Gastrocnemius medialis (tissue), 4 donors: Measurements from ENCODE around the gene CEP70. TPM values are rescaled to one million over a fixed set of nuclear protein-coding genes. Genes with fewer than 3 reads are reported as not detected.

Experiments
- ATAC-seq, 2 donors: fragments of 150-250 bp; one replicate each; pipeline ENCODE4 v1.9.1; 2016
- DNase-seq, 2 donors: peaks; one replicate each; pipeline ENCODE4 v3.0.0-alpha.2; 2019
- H3K27ac ChIP-seq, 4 donors: fragments of 200-600 bp; sonication (generic); 1 replicate in 1 of 4; 2 replicates in 3 of 4; pipeline ENCODE4 v1.5.1; 2016 to 2018; ENCODE audit warnings: mild to moderate bottlenecking in 2 of 4, moderate library complexity in 1 of 4
- H3K27me3 ChIP-seq, 3 donors: fragments of 200-600 bp; sonication (generic) in 2 of 3; 1 replicate in 1 of 3; 2 replicates in 2 of 3; pipeline versions ENCODE4 v1.5.1 to v1.6.0; 2016 to 2019; ENCODE audit warnings: mild to moderate bottlenecking in 1 of 3, moderate library complexity in 1 of 3
- H3K36me3 ChIP-seq, 2 donors: fragments of 200-600 bp; sonication (generic) in 1 of 2; one replicate each; pipeline ENCODE4 v1.5.1; 2017 to 2018
- H3K4me1 ChIP-seq, 2 donors: fragments of 200-600 bp; sonication (generic) in 1 of 2; one replicate each; pipeline ENCODE4 v1.5.1; 2016 to 2017; ENCODE audit warnings: mild to moderate bottlenecking in 2 of 2
- H3K4me3 ChIP-seq, 4 donors: fragments of 200-600 bp; sonication (generic) in 3 of 4; 1 replicate in 1 of 4; 2 replicates in 3 of 4; pipeline ENCODE4 v1.5.1; 2016 to 2019; ENCODE audit warnings: mild to moderate bottlenecking in 2 of 4
- H3K9me3 ChIP-seq, 3 donors: fragments of 200-600 bp; sonication (generic) in 2 of 3; 1 replicate in 1 of 3; 2 replicates in 2 of 3; pipeline ENCODE4 v1.5.1; 2016 to 2019
- POLR2A ChIP-seq, 2 donors: fragments of 450-650 bp; IDR thresholded peaks; one replicate each; pipeline ENCODE4 v1.6.1; 2017; ENCODE audit warnings: antibody characterized with exemption in 2 of 2, mild to moderate bottlenecking in 2 of 2, moderate library complexity in 2 of 2
- in situ Hi-C, 4 donors: fragments of 200-750 bp; cut with MboI; loops; one replicate each; pipeline versions ENCODE4 v1.15.0 to v1.8.0; 2017; ENCODE audit warnings: low sequenced_read_pairs in 4 of 4
- intact Hi-C: fragments of 100-400 bp; cut with DNase I; formaldehyde crosslinking; loops from one replicate; pipeline ENCODE4 v1.15.1; 2023; ENCODE audit warnings: low total_unique reads
- total RNA-seq, 4 donors: library from RNA; depleted of rRNA; stranded (reverse); fragments of >200 nt; gene quantifications; one replicate each; pipeline versions ENCODE4 v1.1.0 to v1.2.3, GENCODE V29; 2016
- TF ChIP-seq, protein P1 (sequence below), 5 experiments: fragments of 450-650 bp in 3 of 5; fragments of 200-600 bp in 2 of 5; sonication (generic) in 2 of 5; IDR thresholded peaks in 4 of 5; conservative IDR thresholded peaks in 1 of 5; 1 replicate in 4 of 5; 2 replicates in 1 of 5; pipeline ENCODE4 v1.5.1; 2016 to 2019; ENCODE audit warnings: antibody characterized with exemption in 5 of 5, mild to moderate bottlenecking in 3 of 5, moderate library complexity in 3 of 5

Gene CEP70
- total RNA-seq, 4 donors from 2014 or later = 9.8 to 17.4 (median 12.3) TPM

DNA sequence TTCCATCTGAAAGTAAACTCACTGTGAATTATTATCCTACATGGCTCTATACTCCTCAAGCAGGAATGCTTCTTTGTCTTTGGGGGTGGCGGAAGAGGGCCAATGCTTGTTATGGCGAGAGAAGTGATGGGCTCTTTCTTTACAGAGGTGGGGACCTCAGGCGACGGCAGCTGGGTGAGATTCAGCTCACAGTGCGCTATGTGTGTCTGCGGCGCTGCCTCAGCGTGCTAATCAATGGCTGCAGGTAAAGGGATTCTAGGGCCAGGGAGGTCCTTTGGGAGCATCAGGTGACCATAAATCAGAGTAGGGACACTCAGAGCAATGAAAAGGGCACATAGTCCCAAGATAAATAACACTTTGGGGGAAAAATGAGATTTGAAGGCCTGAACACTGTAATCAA is 120.7 kb downstream of the CEP70 start:
- no peak for DNase-seq
- no peaks in the 10 kb centered on the region for H3K27me3 ChIP-seq
- no peaks in the 10 kb centered on the region for H3K36me3 ChIP-seq
- in situ Hi-C loops (no loop called here), intact Hi-C loops (no loop called here)
- ATAC-seq = no peak
- H3K27ac ChIP-seq = no peak overlapping the region
- no peaks in the 10 kb centered on the region for H3K9me3 ChIP-seq
- peaks cover 19 to 40% of the 10 kb centered on the region in 2 donors for H3K4me1 ChIP-seq
- TF ChIP-seq POLR2A (IDR thresholded peaks at IDR 0.05) = no peak
- no peak overlapping the region for H3K4me3 ChIP-seq

- intact Hi-C loops (no loop called here), in situ Hi-C loops (no loop called here)
- ATAC-seq (no peak), DNase-seq (no peak)
- H3K4me1 ChIP-seq = peaks cover 17 to 35% of the 10 kb centered on the region in 2 donors
- no peak overlapping the region for H3K27ac ChIP-seq
- no peak overlapping the region for H3K4me3 ChIP-seq
- H3K27me3 ChIP-seq = no peaks in the 10 kb centered on the region
- TF ChIP-seq, protein P1, sequence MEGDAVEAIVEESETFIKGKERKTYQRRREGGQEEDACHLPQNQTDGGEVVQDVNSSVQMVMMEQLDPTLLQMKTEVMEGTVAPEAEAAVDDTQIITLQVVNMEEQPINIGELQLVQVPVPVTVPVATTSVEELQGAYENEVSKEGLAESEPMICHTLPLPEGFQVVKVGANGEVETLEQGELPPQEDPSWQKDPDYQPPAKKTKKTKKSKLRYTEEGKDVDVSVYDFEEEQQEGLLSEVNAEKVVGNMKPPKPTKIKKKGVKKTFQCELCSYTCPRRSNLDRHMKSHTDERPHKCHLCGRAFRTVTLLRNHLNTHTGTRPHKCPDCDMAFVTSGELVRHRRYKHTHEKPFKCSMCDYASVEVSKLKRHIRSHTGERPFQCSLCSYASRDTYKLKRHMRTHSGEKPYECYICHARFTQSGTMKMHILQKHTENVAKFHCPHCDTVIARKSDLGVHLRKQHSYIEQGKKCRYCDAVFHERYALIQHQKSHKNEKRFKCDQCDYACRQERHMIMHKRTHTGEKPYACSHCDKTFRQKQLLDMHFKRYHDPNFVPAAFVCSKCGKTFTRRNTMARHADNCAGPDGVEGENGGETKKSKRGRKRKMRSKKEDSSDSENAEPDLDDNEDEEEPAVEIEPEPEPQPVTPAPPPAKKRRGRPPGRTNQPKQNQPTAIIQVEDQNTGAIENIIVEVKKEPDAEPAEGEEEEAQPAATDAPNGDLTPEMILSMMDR (IDR thresholded peaks at IDR 0.05 in 4 of 5, conservative IDR thresholded peaks at IDR 0.05 in 1 of 5) = no peak
- no peak for TF ChIP-seq POLR2A (IDR thresholded peaks at IDR 0.05)
- no peaks in the 10 kb centered on the region for H3K9me3 ChIP-seq
- no peaks in the 10 kb centered on the region for H3K36me3 ChIP-seq
These were observed 121.8 kb downstream of the CEP70 start for GRCh38 chr3:138472141-138472825.

GRCh38 chr3:138471481-138471880 is 122.6 kb downstream of the CEP70 start:
- TF ChIP-seq, protein P1 (IDR thresholded peaks at IDR 0.05 in 4 of 5, conservative IDR thresholded peaks at IDR 0.05 in 1 of 5) = no peak
- DNase-seq = no peak
- Histone ChIP-seq H3K4me1 (peaks cover 15 to 33% of the 10 kb centered on the region in 2 donors), H3K27ac (peak overlapping the region in 1 of 4 donors; percentile 94), H3K4me3 (no peak overlapping the region), H3K36me3 (no peaks in the 10 kb centered on the region), H3K9me3 (no peaks in the 10 kb centered on the region), H3K27me3 (no peaks in the 10 kb centered on the region)
- no peak for ATAC-seq
- in situ Hi-C loops (no loop called here), intact Hi-C loops (no loop called here)

- ATAC-seq (no peak), DNase-seq (no peak)
- H3K27ac ChIP-seq = peak overlapping the region in 3 of 4 donors; percentile 82 to 94 (median 86)
- intact Hi-C loops (no loop called here), in situ Hi-C loops (no loop called here)
- no peaks in the 10 kb centered on the region for H3K36me3 ChIP-seq
- no peak for TF ChIP-seq POLR2A (IDR thresholded peaks at IDR 0.05)
- TF ChIP-seq, protein P1 (IDR thresholded peaks at IDR 0.05 in 4 of 5, conservative IDR thresholded peaks at IDR 0.05 in 1 of 5) = no peak
- no peak overlapping the region for H3K4me3 ChIP-seq
- H3K4me1 ChIP-seq = peaks cover 15 to 41% of the 10 kb centered on the region in 2 donors
- no peaks in the 10 kb centered on the region for H3K27me3 ChIP-seq
- no peaks in the 10 kb centered on the region for H3K9me3 ChIP-seq
These were observed 123.4 kb downstream of the CEP70 start for GRCh38 chr3:138470687-138471086.

- Histone ChIP-seq H3K9me3 (no peaks in the 10 kb centered on the region), H3K36me3 (no peaks in the 10 kb centered on the region), H3K4me1 (peaks cover 15 to 42% of the 10 kb centered on the region in 2 donors), H3K27ac (peak overlapping the region; percentile 82 to 94 (median 87)), H3K27me3 (no peaks in the 10 kb centered on the region), H3K4me3 (no peak overlapping the region)
- ATAC-seq = no peak
- in situ Hi-C loops (no loop called here), intact Hi-C loops (loop anchor here (2.0 kb wide), 1 partner anchor 25 kb away; no protein-coding TSS in a partner anchor)
- DNase-seq = no peak
- TF ChIP-seq, protein P1 (IDR thresholded peaks at IDR 0.05 in 4 of 5, conservative IDR thresholded peaks at IDR 0.05 in 1 of 5) = no peak
- TF ChIP-seq POLR2A (IDR thresholded peaks at IDR 0.05) = no peak
These were observed 124.2 kb downstream of the CEP70 start for GRCh38 chr3:138469874-138470273.
